Naive B cell (primary cell): Measurements from ENCODE around the gene DYRK1A. TPM values are rescaled to one million over a fixed set of nuclear protein-coding genes. Genes with fewer than 3 reads are reported as not detected.

Experiments used
- ATAC-seq, 2 donors: fragments of 150-1000 bp; cut with Tn5 transposase; 2 replicates each; pipeline ENCODE4 v1.10.0; 2021; ENCODE audit warnings: low read depth in 2 of 2, mild to moderate bottlenecking in 2 of 2, moderate library complexity in 2 of 2
- DNase-seq: peaks from one replicate; pipeline ENCODE4 v3.0.0; 2022
- H3K27ac Mint-ChIP-seq, 6 donors: one replicate each; pipeline ENCODE4 v1.8.0; 2020 to 2022; ENCODE audit warnings: mild to moderate bottlenecking in 6 of 6, mixed read lengths in 6 of 6, moderate library complexity in 5 of 6, inconsistent platforms in 2 of 6
- H3K27me3 Mint-ChIP-seq, 3 donors: one replicate each; pipeline ENCODE4 v1.8.0; 2021 to 2022; ENCODE audit warnings: mixed read lengths in 3 of 3, mild to moderate bottlenecking in 1 of 3
- H3K36me3 Mint-ChIP-seq, 2 donors: one replicate each; pipeline ENCODE4 v1.8.0; 2020 to 2022; ENCODE audit warnings: mixed read lengths in 2 of 2, inconsistent platforms in 1 of 2, mild to moderate bottlenecking in 1 of 2
- H3K4me1 Mint-ChIP-seq, 3 donors: one replicate each; pipeline ENCODE4 v1.8.0; 2020 to 2022; ENCODE audit warnings: mixed read lengths in 3 of 3, inconsistent platforms in 1 of 3, mild to moderate bottlenecking in 1 of 3, moderate library complexity in 1 of 3
- H3K4me3 Mint-ChIP-seq, 8 donors: one replicate each; pipeline ENCODE4 v1.8.0; 2020 to 2022; ENCODE audit warnings: mild to moderate bottlenecking in 8 of 8, mixed read lengths in 8 of 8, moderate library complexity in 8 of 8, inconsistent platforms in 2 of 8
- H3K9me3 Mint-ChIP-seq, 7 donors: one replicate each; pipeline ENCODE4 v1.8.0; 2020 to 2022; ENCODE audit warnings: mixed read lengths in 7 of 7, mild to moderate bottlenecking in 5 of 7, inconsistent platforms in 2 of 7, moderate library complexity in 1 of 7
- polyA plus RNA-seq, 6 donors: library from polyadenylated mRNA; unstranded; fragments of 300-500 nt; fragmentation: Illumina TruSeq; gene quantifications; one replicate each; pipeline ENCODE4 v1.2.3, GENCODE V29; 2021; ENCODE audit warnings: low read depth in 6 of 6

The DYRK1A gene
- polyA plus RNA-seq, 6 donors from 2014 or later, result 5.9 to 14.3 (median 10.2) TPM

- Mint-ChIP-seq H3K4me3 (no peak overlapping the region), H3K27me3 (peaks cover 19 to 52% (median 38%) of the 10 kb centered on the region in 3 donors), H3K36me3 (peaks cover 0 to 8% of the 10 kb centered on the region in 2 donors), H3K27ac (no peak overlapping the region), H3K9me3 (peaks cover 0 to 10% (median 0%) of the 10 kb centered on the region in 7 donors), H3K4me1 (peaks cover 6 to 14% (median 9%) of the 10 kb centered on the region in 3 donors)
- DNase-seq (no peak), ATAC-seq (no peak)
These were observed 186.5 kb downstream of the DYRK1A start for GRCh38 chr21:37553078-37553481.

GRCh38 chr21:37554661-37555379, 188.2 kb downstream of the DYRK1A start:
- ATAC-seq, result no peak
- H3K27me3 Mint-ChIP-seq, result peaks cover 13 to 42% (median 21%) of the 10 kb centered on the region in 3 donors
- no peak overlapping the region for H3K27ac Mint-ChIP-seq
- no peak for DNase-seq
- no peak overlapping the region for H3K4me3 Mint-ChIP-seq
- H3K9me3 Mint-ChIP-seq, result peaks cover 0 to 13% (median 5%) of the 10 kb centered on the region in 7 donors
- peaks cover 6 to 14% (median 9%) of the 10 kb centered on the region in 3 donors for H3K4me1 Mint-ChIP-seq
- peaks cover 0 to 16% of the 10 kb centered on the region in 2 donors for H3K36me3 Mint-ChIP-seq

DNA sequence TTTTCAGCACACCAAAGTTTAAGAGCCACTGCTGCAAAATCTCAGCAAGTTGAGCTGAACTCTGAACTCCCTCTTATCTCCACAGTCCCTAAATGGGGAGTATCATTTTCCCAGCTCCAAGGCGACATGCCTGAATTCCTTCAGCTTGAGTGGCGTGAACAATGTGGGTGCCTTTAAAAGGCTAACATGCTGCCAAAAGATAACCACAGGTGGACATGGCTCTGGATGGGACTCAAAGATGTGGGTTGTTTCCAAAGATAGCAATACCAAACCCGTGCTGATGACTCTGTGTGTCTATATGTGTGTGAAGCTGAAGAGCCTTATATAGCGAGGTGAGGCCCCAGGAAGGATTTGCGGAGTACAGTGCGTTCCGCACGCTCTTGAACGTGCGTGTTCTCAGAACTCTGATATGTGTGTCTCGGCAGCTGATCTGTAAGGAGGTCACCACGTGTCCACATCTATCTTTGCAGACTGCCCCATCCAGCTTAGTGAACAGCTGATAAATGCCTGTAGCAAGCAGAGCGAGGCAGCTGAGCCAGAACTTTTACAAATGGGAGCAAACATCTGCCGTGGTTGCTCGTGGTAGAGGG, 189.2 kb downstream of the DYRK1A start:
- Mint-ChIP-seq H3K27me3 (peaks cover 13 to 35% (median 18%) of the 10 kb centered on the region in 3 donors), H3K27ac (no peak overlapping the region)

DNA sequence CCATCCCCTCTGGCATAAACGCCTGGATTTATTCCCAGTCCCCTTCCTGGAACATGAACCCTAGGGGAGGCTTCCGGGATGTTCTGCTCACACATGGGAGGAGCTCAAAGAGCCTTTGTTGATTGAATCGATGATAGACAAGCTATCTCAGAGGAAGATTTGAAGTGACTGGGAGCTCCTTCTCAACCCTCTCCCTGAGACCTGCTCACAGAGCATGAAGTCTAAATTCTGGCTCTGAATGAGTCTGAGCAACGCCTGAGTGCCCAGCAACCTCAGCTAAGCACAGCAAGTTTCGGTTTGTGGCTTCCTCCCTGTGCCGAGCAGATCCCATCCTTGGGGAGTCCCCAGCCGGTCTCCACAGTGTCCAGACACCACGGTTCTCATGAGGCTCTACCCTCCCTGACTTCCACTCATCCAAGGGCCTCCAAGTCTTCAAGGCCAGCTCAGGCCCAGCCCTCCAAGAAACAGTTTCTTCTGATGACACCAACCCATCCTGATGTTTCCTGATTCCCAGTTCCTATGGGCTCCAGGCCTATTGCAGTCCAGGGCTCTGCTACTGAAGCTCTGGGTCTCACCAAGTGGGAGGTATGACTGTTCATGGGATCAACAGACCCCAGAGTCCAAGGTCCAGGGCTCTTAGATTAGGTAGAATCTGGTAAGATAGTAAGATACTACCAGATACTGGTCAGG, 190.8 kb downstream of the DYRK1A start:
- ATAC-seq (peak; percentile 66 to 86), DNase-seq (no peak)
- H3K9me3 Mint-ChIP-seq, result peaks cover 0 to 8% (median 5%) of the 10 kb centered on the region in 7 donors
- H3K27ac Mint-ChIP-seq, result peak overlapping the region in 1 of 6 donors; percentile 81
- peak overlapping the region in 3 of 8 donors; percentile 15 to 34 (median 31) for H3K4me3 Mint-ChIP-seq
- peaks cover 6 to 14% (median 9%) of the 10 kb centered on the region in 3 donors for H3K4me1 Mint-ChIP-seq
- H3K27me3 Mint-ChIP-seq, result peaks cover 10 to 28% (median 18%) of the 10 kb centered on the region in 3 donors
- H3K36me3 Mint-ChIP-seq, result peaks cover 0 to 8% of the 10 kb centered on the region in 2 donors

More for the DNA sequence above, 189.2 kb downstream of the DYRK1A start:
- Mint-ChIP-seq H3K4me3 (no peak overlapping the region), H3K9me3 (peaks cover 0 to 8% (median 5%) of the 10 kb centered on the region in 7 donors), H3K4me1 (peaks cover 6 to 14% (median 9%) of the 10 kb centered on the region in 3 donors), H3K36me3 (peaks cover 0 to 8% of the 10 kb centered on the region in 2 donors)
- DNase-seq (no peak), ATAC-seq (no peak)

- H3K4me3 Mint-ChIP-seq, result no peak overlapping the region
- ATAC-seq, result no peak
- no peak for DNase-seq
- peak overlapping the region in 1 of 6 donors; percentile 4 for H3K27ac Mint-ChIP-seq
- peaks cover 0 to 8% of the 10 kb centered on the region in 2 donors for H3K36me3 Mint-ChIP-seq
- H3K9me3 Mint-ChIP-seq, result peaks cover 0 to 8% (median 5%) of the 10 kb centered on the region in 7 donors
- peaks cover 4 to 17% (median 12%) of the 10 kb centered on the region in 3 donors for H3K27me3 Mint-ChIP-seq
- peaks cover 10 to 23% (median 15%) of the 10 kb centered on the region in 3 donors for H3K4me1 Mint-ChIP-seq
These were observed 192.2 kb downstream of the DYRK1A start for GRCh38 chr21:37558676-37559211.

GRCh38 chr21:37560385-37560784, 193.8 kb downstream of the DYRK1A start:
- Mint-ChIP-seq H3K27ac (no peak overlapping the region), H3K4me1 (peaks cover 21 to 38% (median 30%) of the 10 kb centered on the region in 3 donors), H3K4me3 (peak overlapping the region in 1 of 8 donors; percentile 32), H3K9me3 (peaks cover 0 to 8% (median 5%) of the 10 kb centered on the region in 7 donors), H3K27me3 (peaks cover 4 to 9% (median 5%) of the 10 kb centered on the region in 3 donors), H3K36me3 (peaks cover 0 to 8% of the 10 kb centered on the region in 2 donors)
- DNase-seq (no peak), ATAC-seq (no peak)

DNA sequence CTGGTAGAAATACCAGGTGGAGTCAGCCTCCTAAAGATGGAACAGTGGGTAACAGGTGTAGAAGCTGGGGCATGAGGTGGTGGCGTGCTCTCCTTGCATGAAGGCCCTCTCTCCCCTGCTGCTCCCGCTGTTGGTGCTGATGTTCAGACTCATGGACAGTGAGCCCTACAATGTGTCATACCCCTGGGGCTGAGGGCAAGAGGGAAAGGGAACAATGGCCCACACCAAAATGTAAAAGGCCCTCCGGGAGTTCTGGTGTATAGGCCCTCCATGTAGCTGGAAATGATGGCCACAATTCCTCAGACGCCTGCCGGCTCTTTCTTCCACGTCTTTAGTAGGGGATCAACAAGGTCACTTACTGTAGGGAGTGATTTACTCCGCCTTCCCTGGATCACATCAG, 194.9 kb downstream of the DYRK1A start:
- DNase-seq (no peak), ATAC-seq (no peak)
- Mint-ChIP-seq H3K4me3 (peak overlapping the region in 1 of 8 donors; percentile 98), H3K27me3 (peaks cover 0 to 4% (median 0%) of the 10 kb centered on the region in 3 donors), H3K9me3 (peaks cover 0 to 8% (median 5%) of the 10 kb centered on the region in 7 donors), H3K27ac (no peak overlapping the region), H3K36me3 (peaks cover 0 to 8% of the 10 kb centered on the region in 2 donors), H3K4me1 (peaks cover 21 to 39% (median 34%) of the 10 kb centered on the region in 3 donors)

GRCh38 chr21:37561941-37562919, 195.7 kb downstream of the DYRK1A start:
- DNase-seq (no peak), ATAC-seq (no peak)
- Mint-ChIP-seq H3K27ac (peak overlapping the region in 5 of 6 donors; percentile 7 to 92 (median 69)), H3K36me3 (peaks cover 0 to 8% of the 10 kb centered on the region in 2 donors), H3K9me3 (peaks cover 0 to 8% (median 5%) of the 10 kb centered on the region in 7 donors), H3K27me3 (peaks cover 0 to 2% (median 0%) of the 10 kb centered on the region in 3 donors), H3K4me3 (peak overlapping the region; percentile 90 to 98 (median 96)), H3K4me1 (peaks cover 19 to 33% (median 30%) of the 10 kb centered on the region in 3 donors)

- ATAC-seq, result peak; percentile 10 to 13
- Mint-ChIP-seq H3K9me3 (peaks cover 0 to 8% (median 5%) of the 10 kb centered on the region in 7 donors), H3K27ac (peak overlapping the region; percentile 54 to 96 (median 91)), H3K36me3 (peaks cover 0 to 8% of the 10 kb centered on the region in 2 donors), H3K4me3 (peak overlapping the region; percentile 90 to 98 (median 96)), H3K4me1 (peaks cover 15 to 28% (median 25%) of the 10 kb centered on the region in 3 donors), H3K27me3 (no peaks in the 10 kb centered on the region)
- DNase-seq, result no peak
These were observed 196.5 kb downstream of the DYRK1A start for GRCh38 chr21:37562920-37563640.

- ATAC-seq (peak; percentile 94 to 96), DNase-seq (peak; percentile 92)
- H3K27ac Mint-ChIP-seq, result peak overlapping the region; percentile 86 to 96 (median 94)
- H3K36me3 Mint-ChIP-seq, result peaks cover 0 to 3% of the 10 kb centered on the region in 2 donors
- H3K27me3 Mint-ChIP-seq, result peaks cover 0 to 6% (median 0%) of the 10 kb centered on the region in 3 donors
- peaks cover 0 to 3% (median 1%) of the 10 kb centered on the region in 7 donors for H3K9me3 Mint-ChIP-seq
- H3K4me1 Mint-ChIP-seq, result peaks cover 15 to 28% (median 25%) of the 10 kb centered on the region in 3 donors
- peak overlapping the region; percentile 90 to 98 (median 96) for H3K4me3 Mint-ChIP-seq
These were observed 197.2 kb downstream of the DYRK1A start for GRCh38 chr21:37563641-37564340.
